Stimulated activated CD4-positive, alpha-beta T cell treated with anti-CD3 and anti-CD28 coated beads, Interleukin-4, amount 100 ng/mL, for 1 hour (primary cell): ENCODE results near the gene HGS.

Source experiments
- DNase-seq: peaks from one replicate; pipeline ENCODE4 v3.0.0-alpha.2; 2020

The HGS gene

DNA sequence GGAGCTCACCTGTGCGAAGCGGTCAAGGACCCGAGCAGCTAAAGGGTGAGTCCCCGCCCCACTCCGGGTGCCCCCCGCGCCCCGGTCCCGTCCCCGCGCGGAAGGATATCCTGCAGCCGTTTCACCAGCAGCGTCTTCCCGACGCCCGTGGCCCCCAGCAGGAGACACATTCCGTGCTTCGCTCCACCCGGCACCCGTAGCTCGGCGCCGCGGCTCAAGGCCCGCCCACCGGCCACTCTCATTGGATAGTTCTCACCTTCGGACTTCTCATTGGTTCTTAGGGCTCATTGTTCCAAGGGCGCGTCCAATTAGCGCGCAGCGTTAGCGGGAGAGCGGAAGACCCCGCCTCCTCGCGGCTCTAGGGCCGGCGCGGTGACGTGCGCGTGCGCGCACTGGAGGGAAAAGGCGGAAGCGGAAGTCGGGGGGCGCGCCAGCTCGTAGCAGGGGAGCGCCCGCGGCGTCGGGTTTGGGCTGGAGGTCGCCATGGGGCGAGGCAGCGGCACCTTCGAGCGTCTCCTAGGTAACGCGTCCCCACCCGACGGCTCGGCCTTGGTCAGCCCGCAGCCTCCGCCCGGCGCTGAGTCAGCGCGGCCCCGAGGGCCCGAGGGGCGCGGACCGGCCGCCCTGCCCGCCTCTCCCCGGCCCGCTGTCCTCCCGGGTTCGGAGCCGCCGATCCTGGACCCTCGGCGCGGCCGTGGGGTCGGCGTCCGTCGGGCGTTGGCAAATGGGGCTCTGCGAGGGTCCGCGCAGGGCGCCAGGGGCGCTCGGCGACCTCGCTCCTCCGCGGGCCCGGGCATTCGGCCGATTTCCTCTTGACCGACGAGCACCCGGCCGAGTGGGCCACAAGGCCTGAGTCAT lies at the start of gene HGS, which contains the start of gene ARL16:
HGS (plus strand) TSS at position 428 of the 858 bp plus-strand sequence; CDS start at position 484, 56 bp downstream.
ARL16 (minus strand) TSS at position 214 of the 858 bp plus-strand sequence; CDS start at position 170, 44 bp downstream.
- DNase-seq: peak; percentile 96

DNA sequence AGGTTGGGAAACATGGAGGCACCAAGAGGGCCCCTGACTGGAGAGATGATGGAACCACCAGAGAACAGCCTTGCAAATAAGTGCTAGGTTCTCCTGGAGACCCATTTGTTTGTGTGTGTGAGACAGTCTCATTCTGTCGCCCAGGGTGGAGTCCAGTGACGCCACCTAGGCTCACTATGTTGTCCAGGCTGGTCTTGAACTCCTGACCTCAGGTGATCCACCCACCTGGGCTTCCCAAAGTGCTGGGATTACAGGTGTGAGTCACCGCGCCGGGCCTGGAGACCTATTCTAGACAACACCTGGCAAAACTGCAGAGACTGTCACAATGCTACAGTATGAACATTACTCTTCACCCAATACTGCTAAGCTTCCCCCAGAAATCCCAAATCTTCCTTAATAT lies 48.4 kb upstream of the HGS start:
- DNase-seq: no peak

DNA sequence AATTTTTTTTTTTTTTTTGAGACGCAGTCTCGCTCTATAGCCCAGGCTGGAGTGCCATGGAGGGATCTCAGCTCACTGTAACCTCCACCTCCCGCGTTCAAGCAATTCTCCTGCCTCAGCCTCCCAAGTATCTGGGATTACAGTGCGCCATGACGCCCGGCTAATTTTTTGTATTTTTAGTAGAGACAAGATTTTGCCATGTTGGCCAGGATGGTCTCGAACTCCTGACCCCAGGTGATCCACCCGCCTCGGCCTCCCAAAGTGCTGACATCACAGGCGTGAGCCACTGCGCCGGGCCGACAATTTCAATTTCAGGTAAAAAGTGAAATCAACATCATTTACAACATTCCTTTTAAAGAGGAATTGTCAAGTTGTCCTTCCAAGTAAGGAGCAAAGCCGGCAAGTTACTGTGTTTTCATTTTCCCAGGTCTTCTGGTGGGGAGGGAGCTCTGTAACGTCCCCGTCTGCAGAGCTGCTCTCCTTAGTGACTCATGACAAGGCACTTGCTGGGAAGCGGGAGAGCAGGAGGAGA lies 47.8 kb upstream of the HGS start:
- DNase-seq: no peak

GRCh38 chr17:81636505-81637288 lies 47.1 kb upstream of the HGS start, which contains the start of the genes NPLOC4 and TSPAN10:
TSS of gene NPLOC4 (minus strand) at chr17:81637112. CDS start at chr17:81636930, 182 bp downstream.
TSS of gene TSPAN10 (plus strand) at chr17:81637196. CDS start at chr17:81642413, 5,217 bp downstream.
- DNase-seq: peak; percentile 86

- no peak for DNase-seq
These were observed 45.1 kb upstream of the HGS start for GRCh38 chr17:81638683-81639082.

DNA sequence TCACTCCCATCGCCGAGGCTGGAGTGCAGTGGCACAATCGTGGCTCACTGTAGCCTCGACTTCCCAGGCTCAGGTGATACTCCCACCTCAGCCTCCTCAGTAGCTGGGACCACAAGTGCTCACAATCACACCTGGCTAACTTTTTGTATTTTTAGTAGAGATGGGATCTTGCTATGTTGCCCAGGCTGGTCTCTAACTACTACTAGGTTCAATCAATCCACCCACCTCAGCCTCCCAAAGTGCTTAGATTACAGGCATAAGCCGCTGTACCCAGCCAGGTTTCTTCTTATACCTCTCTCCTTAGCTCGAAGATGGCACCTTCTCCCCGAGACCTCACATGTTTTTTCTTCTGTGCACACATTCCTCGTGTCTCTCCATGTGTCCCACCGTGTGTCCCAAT lies 43.8 kb upstream of the HGS start:
- no peak for DNase-seq

- no peak for DNase-seq
These were observed 41.9 kb upstream of the HGS start for GRCh38 chr17:81641825-81642489.

GRCh38 chr17:81644496-81644895 lies 39.3 kb upstream of the HGS start:
- DNase-seq: no peak

GRCh38 chr17:81644976-81645952 lies 38.5 kb upstream of the HGS start:
- no peak for DNase-seq

GRCh38 chr17:81646869-81647600 lies 36.8 kb upstream of the HGS start:
- no peak for DNase-seq

GRCh38 chr17:81647640-81648012 lies 36.2 kb upstream of the HGS start:
- DNase-seq: no peak

- DNase-seq: no peak
These were observed 35.7 kb upstream of the HGS start for GRCh38 chr17:81648013-81648706.

- DNase-seq: no peak
These were observed 35.1 kb upstream of the HGS start for GRCh38 chr17:81648707-81649085.

GRCh38 chr17:81650951-81651350 lies 32.9 kb upstream of the HGS start:
- DNase-seq: no peak

- DNase-seq: no peak
These were observed 32.1 kb upstream of the HGS start for GRCh38 chr17:81651692-81652091.

DNA sequence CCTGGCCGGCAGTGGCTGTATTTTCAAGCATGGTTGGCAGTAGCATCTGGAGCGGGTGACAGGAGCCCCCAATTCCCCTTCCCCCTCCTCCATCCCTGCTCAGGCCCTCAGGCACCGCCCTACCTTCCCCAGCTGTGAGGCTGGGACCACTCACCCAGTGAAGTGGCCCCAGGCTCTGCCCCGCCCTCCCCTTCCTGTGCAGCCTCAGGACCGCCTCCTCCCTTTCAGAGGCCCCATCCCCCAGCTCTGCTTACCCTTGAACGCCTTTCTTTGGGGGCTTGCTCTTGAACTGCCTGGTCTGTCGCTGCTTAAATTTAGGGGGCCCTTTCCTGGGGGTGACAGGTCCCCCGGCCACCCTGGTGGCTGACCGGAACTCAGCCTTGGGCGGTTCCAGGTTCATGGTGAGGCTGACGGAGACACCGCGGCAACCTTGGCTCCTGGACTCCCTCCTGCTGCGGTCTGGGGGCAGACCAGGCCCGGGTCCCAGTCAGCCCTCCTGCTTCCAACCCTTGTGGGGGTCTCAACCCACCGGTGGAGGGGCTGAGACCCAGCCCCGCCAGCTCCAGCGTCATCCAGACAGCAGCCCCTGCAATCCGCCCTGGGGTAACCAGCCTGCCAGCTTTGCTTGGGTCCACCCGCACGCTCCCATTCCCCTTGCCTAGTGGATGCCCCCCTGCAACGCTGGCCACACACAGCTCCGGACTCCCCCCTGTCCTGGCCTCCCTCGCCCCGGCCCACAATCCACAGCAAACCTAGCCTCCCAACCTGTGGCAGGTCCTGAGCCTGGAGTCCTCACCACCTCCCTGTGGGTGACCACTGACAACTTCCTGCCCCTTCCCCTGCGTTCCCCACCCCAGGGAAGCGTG lies 30.7 kb upstream of the HGS start:
- no peak for DNase-seq

- DNase-seq: no peak
These were observed 28.3 kb upstream of the HGS start for GRCh38 chr17:81655378-81656117.

GRCh38 chr17:81656118-81656743 lies 27.6 kb upstream of the HGS start, which contains the start of gene PDE6G:
TSS of gene PDE6G (minus strand) at chr17:81656542. CDS start at chr17:81653305, 3,237 bp downstream.
- DNase-seq: no peak
